ENCODE results near the gene SLCO1B3. TPM values are rescaled to one million over a fixed set of nuclear protein-coding genes. Genes with fewer than 3 reads are reported as not detected.

SLCO1B3 gene
- total RNA-seq, 1 donor from 2014 or later, result under 0.01 TPM

DNA sequence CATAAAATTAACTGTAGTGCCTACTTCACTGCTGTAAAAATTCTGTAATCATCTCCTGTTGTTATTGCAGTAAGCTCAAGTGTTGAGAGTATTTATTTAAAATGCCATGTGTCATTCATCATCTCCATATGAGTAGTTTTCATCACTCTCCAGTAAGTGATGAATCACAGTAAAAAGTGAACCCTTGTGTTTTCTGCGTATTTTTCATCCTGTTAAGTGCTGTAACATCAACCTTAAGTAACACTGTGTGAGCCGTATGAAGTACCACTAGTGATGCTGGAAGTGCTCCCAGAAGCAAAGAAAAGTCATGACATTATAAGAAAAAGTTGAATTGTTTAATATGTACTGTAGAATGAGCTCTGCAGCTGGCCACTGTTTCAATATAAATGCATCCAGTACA is 55.4 kb downstream of the SLCO1B3 start:
- no peak overlapping the region for H3K9ac ChIP-seq (ENCODE audit: low read depth in 1 of 3, low read length in 3 of 3)
- H3K9me3 ChIP-seq (ENCODE audit: control insufficient read depth in 3 of 3, low read length in 3 of 3), result no peaks in the 10 kb centered on the region
- no peak overlapping the region for H3K4me3 ChIP-seq (ENCODE audit: low read length in 3 of 3)
- H3K27me3 ChIP-seq (ENCODE audit: control insufficient read depth in 3 of 3, insufficient read depth in 3 of 3, low read length in 3 of 3), result no peaks in the 10 kb centered on the region
- no peak overlapping the region for H3K27ac ChIP-seq (ENCODE audit: low read depth, low read length)
- H3K4me1 ChIP-seq (ENCODE audit: control insufficient read depth in 3 of 3, insufficient read depth in 3 of 3, low read length in 3 of 3), result no peaks in the 10 kb centered on the region
- no peaks in the 10 kb centered on the region for H3K36me3 ChIP-seq (ENCODE audit: control insufficient read depth in 3 of 3, insufficient read depth in 3 of 3, low read length in 3 of 3)

DNA sequence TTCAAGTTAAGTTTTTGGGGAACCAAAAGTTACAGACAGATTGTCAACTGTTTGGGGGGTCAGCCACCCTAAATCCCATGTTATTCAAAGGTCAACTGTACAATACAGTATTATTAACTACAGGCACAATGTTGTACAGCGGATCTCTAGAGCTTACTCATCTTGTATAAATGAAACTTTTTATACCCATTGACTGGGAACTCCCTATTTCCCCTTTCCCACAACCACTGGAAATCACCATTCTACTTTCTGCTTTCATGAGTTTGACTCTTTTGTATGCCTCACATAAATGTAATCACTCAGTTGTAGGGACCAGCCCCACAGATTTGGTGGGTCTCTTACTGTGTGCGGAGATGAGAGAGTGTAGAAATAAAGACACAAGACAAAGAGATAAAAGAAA is 57.8 kb downstream of the SLCO1B3 start:
- Histone ChIP-seq H3K9me3 (ENCODE audit: control insufficient read depth in 3 of 3, low read length in 3 of 3) (no peaks in the 10 kb centered on the region), H3K27me3 (ENCODE audit: control insufficient read depth in 3 of 3, insufficient read depth in 3 of 3, low read length in 3 of 3) (no peaks in the 10 kb centered on the region), H3K27ac (ENCODE audit: low read depth, low read length) (no peak overlapping the region), H3K4me1 (ENCODE audit: control insufficient read depth in 3 of 3, insufficient read depth in 3 of 3, low read length in 3 of 3) (no peaks in the 10 kb centered on the region), H3K36me3 (ENCODE audit: control insufficient read depth in 3 of 3, insufficient read depth in 3 of 3, low read length in 3 of 3) (no peaks in the 10 kb centered on the region), H3K4me3 (ENCODE audit: low read length in 3 of 3) (no peak overlapping the region), H3K9ac (ENCODE audit: low read depth in 1 of 3, low read length in 3 of 3) (no peak overlapping the region)

DNA sequence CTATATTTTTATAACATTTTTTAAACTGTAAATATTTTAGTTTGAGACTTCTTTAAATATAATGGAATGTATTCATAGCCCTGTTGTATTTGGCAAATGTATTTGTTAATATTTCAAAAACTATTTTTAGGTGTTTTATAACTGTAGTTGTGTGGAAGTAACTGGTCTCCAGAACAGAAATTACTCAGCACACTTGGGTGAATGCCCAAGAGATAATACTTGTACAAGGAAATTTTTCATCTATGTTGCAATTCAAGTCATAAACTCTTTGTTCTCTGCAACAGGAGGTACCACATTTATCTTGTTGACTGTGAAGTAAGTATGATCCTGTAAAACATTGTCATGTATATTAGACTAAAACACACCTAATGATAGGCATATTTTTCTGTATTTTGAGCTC is 72.8 kb downstream of the SLCO1B3 start:
- Histone ChIP-seq H3K4me3 (ENCODE audit: low read length in 3 of 3) (no peak overlapping the region), H3K4me1 (ENCODE audit: control insufficient read depth in 3 of 3, insufficient read depth in 3 of 3, low read length in 3 of 3) (no peaks in the 10 kb centered on the region), H3K9ac (ENCODE audit: low read depth in 1 of 3, low read length in 3 of 3) (no peak overlapping the region), H3K9me3 (ENCODE audit: control insufficient read depth in 3 of 3, low read length in 3 of 3) (no peaks in the 10 kb centered on the region), H3K27me3 (ENCODE audit: control insufficient read depth in 3 of 3, insufficient read depth in 3 of 3, low read length in 3 of 3) (no peaks in the 10 kb centered on the region), H3K27ac (ENCODE audit: low read depth, low read length) (no peak overlapping the region), H3K36me3 (ENCODE audit: control insufficient read depth in 3 of 3, insufficient read depth in 3 of 3, low read length in 3 of 3) (no peaks in the 10 kb centered on the region)

DNA sequence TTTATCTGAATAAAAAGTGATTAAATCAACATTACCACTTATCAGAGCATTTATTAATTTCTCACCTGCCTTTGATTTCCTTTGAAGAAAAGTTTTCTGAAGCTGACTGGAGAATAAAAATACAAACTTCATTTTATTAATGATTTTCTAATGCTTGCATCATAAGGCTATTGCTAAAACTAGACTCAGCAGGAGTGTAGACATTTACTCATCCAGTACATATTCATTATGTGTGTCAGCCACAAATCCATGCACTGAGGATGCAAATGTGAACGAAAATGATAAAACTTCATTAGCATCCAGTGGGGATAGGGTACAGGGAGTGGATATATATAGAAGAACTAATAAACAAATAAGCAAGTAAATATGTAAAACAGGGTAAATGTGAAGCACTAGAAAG is 74.6 kb downstream of the SLCO1B3 start:
- Histone ChIP-seq H3K9ac (ENCODE audit: low read depth in 1 of 3, low read length in 3 of 3) (no peak overlapping the region), H3K27ac (ENCODE audit: low read depth, low read length) (no peak overlapping the region), H3K9me3 (ENCODE audit: control insufficient read depth in 3 of 3, low read length in 3 of 3) (no peaks in the 10 kb centered on the region), H3K36me3 (ENCODE audit: control insufficient read depth in 3 of 3, insufficient read depth in 3 of 3, low read length in 3 of 3) (no peaks in the 10 kb centered on the region), H3K4me1 (ENCODE audit: control insufficient read depth in 3 of 3, insufficient read depth in 3 of 3, low read length in 3 of 3) (no peaks in the 10 kb centered on the region), H3K27me3 (ENCODE audit: control insufficient read depth in 3 of 3, insufficient read depth in 3 of 3, low read length in 3 of 3) (no peaks in the 10 kb centered on the region), H3K4me3 (ENCODE audit: low read length in 3 of 3) (no peak overlapping the region)

DNA sequence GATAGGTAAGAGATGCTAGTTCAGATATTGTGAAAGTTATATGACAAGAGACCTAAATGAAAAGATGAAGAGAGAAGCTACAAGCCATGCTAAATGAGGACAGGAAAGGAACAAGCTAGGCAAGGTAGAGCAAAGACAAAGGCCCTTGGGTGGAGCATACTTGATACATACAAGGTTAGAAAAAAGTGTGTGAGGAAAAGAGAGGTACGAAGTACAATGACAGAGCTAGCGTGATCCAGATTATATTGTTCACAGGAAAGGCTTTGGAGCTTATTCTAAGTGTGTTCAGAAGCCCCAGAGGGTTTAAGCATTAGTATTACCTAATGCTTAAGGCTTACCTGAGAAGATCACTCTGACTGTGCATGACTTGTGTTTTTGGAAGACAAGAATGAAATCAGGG is 75.0 kb downstream of the SLCO1B3 start:
- no peaks in the 10 kb centered on the region for H3K36me3 ChIP-seq (ENCODE audit: control insufficient read depth in 3 of 3, insufficient read depth in 3 of 3, low read length in 3 of 3)
- no peak overlapping the region for H3K27ac ChIP-seq (ENCODE audit: low read depth, low read length)
- H3K4me1 ChIP-seq (ENCODE audit: control insufficient read depth in 3 of 3, insufficient read depth in 3 of 3, low read length in 3 of 3), result no peaks in the 10 kb centered on the region
- no peaks in the 10 kb centered on the region for H3K9me3 ChIP-seq (ENCODE audit: control insufficient read depth in 3 of 3, low read length in 3 of 3)
- H3K27me3 ChIP-seq (ENCODE audit: control insufficient read depth in 3 of 3, insufficient read depth in 3 of 3, low read length in 3 of 3), result no peaks in the 10 kb centered on the region
- no peak overlapping the region for H3K9ac ChIP-seq (ENCODE audit: low read depth in 1 of 3, low read length in 3 of 3)
- H3K4me3 ChIP-seq (ENCODE audit: low read length in 3 of 3), result no peak overlapping the region

DNA sequence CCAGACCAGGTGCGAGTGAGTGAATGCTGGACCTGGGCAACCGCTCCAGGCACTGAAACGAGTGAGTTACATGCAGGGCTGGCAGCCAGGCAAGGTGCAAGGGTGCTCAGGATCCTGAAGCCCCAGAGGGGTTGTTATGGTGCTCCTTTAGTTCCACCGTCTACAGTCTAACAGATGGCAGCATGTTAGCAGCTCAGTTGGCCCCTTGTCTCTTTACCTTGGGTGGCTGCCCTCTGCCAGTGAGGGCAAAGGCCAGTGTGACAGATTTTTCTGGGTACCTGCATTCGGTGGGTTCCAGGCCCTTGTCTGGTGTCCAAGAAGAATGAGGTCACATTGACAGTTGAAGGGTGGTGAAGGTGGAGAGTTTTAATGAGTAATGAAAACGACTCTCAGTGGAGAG is 106.8 kb downstream of the SLCO1B3 start:
- H3K9ac ChIP-seq (ENCODE audit: low read depth in 1 of 3, low read length in 3 of 3), result no peak overlapping the region
- H3K4me3 ChIP-seq (ENCODE audit: low read length in 3 of 3), result no peak overlapping the region
- H3K27me3 ChIP-seq (ENCODE audit: control insufficient read depth in 3 of 3, insufficient read depth in 3 of 3, low read length in 3 of 3), result no peaks in the 10 kb centered on the region
- peaks cover 0 to 3% (median 2%) of the 10 kb centered on the region in 3 donors for H3K9me3 ChIP-seq (ENCODE audit: control insufficient read depth in 3 of 3, low read length in 3 of 3)
- no peaks in the 10 kb centered on the region for H3K36me3 ChIP-seq (ENCODE audit: control insufficient read depth in 3 of 3, insufficient read depth in 3 of 3, low read length in 3 of 3)
- no peak overlapping the region for H3K27ac ChIP-seq (ENCODE audit: low read depth, low read length)
- H3K4me1 ChIP-seq (ENCODE audit: control insufficient read depth in 3 of 3, insufficient read depth in 3 of 3, low read length in 3 of 3), result no peaks in the 10 kb centered on the region

DNA sequence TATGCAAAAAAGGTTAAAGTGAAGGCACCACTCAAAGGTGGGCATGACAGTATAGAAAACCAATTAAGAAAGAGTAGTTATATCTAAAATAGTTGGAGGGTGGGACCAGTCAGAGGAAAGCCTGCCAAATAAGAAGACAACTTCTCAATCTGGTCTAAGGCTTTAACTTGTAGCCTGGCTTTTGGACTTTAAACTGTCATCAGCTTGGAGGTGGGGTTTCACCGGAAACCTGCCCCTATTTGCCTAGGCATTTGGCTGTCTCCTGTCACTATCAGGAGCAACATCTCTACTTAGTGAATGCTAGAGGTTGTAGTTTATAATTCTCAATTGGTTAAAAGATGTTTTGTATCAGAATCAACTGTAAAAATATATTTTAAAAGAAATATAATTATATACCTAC is 107.3 kb downstream of the SLCO1B3 start:
- Histone ChIP-seq H3K9me3 (ENCODE audit: control insufficient read depth in 3 of 3, low read length in 3 of 3) (peaks cover 0 to 3% (median 2%) of the 10 kb centered on the region in 3 donors), H3K4me3 (ENCODE audit: low read length in 3 of 3) (no peak overlapping the region), H3K36me3 (ENCODE audit: control insufficient read depth in 3 of 3, insufficient read depth in 3 of 3, low read length in 3 of 3) (no peaks in the 10 kb centered on the region), H3K4me1 (ENCODE audit: control insufficient read depth in 3 of 3, insufficient read depth in 3 of 3, low read length in 3 of 3) (no peaks in the 10 kb centered on the region), H3K9ac (ENCODE audit: low read depth in 1 of 3, low read length in 3 of 3) (no peak overlapping the region), H3K27me3 (ENCODE audit: control insufficient read depth in 3 of 3, insufficient read depth in 3 of 3, low read length in 3 of 3) (no peaks in the 10 kb centered on the region), H3K27ac (ENCODE audit: low read depth, low read length) (no peak overlapping the region)

DNA sequence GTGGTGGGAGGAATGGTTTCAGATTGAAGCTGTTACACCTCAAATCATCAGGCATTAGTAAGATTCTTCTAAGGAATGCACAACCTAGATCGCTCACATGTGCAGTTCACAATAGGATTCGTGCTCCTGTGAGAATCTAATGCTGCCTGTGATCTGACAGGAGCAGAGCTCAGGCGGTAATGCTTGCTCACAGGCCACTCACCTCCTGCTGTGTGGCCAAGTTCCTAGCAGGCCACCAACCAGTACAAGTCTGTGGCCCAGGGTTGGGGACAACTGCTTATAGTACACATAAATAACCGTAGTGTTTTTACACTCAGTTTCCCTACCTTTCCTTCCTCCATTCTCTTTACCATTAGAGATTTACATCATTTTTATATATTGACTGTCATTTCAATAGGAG is 121.4 kb downstream of the SLCO1B3 start:
- Histone ChIP-seq H3K27me3 (ENCODE audit: control insufficient read depth in 3 of 3, insufficient read depth in 3 of 3, low read length in 3 of 3) (no peaks in the 10 kb centered on the region), H3K4me3 (ENCODE audit: low read length in 3 of 3) (no peak overlapping the region), H3K36me3 (ENCODE audit: control insufficient read depth in 3 of 3, insufficient read depth in 3 of 3, low read length in 3 of 3) (no peaks in the 10 kb centered on the region), H3K27ac (ENCODE audit: low read depth, low read length) (no peak overlapping the region), H3K9ac (ENCODE audit: low read depth in 1 of 3, low read length in 3 of 3) (no peak overlapping the region), H3K4me1 (ENCODE audit: control insufficient read depth in 3 of 3, insufficient read depth in 3 of 3, low read length in 3 of 3) (no peaks in the 10 kb centered on the region), H3K9me3 (ENCODE audit: control insufficient read depth in 3 of 3, low read length in 3 of 3) (no peaks in the 10 kb centered on the region)

DNA sequence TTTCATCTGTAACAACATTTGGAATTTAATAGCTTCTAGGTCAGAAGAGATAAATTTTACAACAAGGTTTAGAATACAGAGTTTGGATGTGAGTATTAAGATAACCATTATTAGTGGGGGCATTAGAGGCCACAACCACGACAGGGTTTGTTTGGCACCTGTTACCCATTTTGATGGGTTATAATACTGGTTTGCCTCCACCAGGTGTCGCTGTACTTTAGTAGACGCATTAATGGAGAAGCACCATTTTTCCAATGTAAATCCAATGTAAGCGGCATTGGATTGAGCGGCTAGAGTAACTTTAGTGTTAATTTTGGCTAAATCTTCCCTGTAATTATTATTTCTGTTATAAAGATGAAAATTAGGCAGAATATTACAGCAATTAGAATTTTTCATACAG is 136.2 kb downstream of the SLCO1B3 start:
- no peaks in the 10 kb centered on the region for H3K9me3 ChIP-seq (ENCODE audit: control insufficient read depth in 3 of 3, low read length in 3 of 3)
- H3K4me1 ChIP-seq (ENCODE audit: control insufficient read depth in 3 of 3, insufficient read depth in 3 of 3, low read length in 3 of 3), result no peaks in the 10 kb centered on the region
- no peak overlapping the region for H3K9ac ChIP-seq (ENCODE audit: low read depth in 1 of 3, low read length in 3 of 3)
- H3K27me3 ChIP-seq (ENCODE audit: control insufficient read depth in 3 of 3, insufficient read depth in 3 of 3, low read length in 3 of 3), result no peaks in the 10 kb centered on the region
- H3K4me3 ChIP-seq (ENCODE audit: low read length in 3 of 3), result no peak overlapping the region
- no peak overlapping the region for H3K27ac ChIP-seq (ENCODE audit: low read depth, low read length)
- H3K36me3 ChIP-seq (ENCODE audit: control insufficient read depth in 3 of 3, insufficient read depth in 3 of 3, low read length in 3 of 3), result no peaks in the 10 kb centered on the region

DNA sequence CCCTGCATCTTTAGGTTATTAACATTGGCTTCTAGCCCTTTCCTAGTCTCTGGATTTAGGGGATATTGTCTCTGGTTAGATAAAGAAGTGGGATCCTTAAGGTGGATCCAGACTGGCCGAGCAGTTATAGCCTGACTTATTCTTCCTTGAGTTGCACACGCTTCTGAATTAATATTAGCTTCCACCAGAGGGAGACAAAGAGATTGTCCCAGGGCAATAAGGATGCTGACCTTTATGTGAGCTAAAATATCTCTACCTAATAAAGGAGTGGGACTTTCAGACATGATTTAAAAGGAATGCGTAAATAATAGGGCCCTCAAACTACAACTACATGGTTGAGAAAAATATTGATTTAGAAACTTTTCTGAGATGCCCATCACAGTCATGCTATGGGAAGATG is 139.7 kb downstream of the SLCO1B3 start:
- no peaks in the 10 kb centered on the region for H3K9me3 ChIP-seq (ENCODE audit: control insufficient read depth in 3 of 3, low read length in 3 of 3)
- no peak overlapping the region for H3K4me3 ChIP-seq (ENCODE audit: low read length in 3 of 3)
- H3K36me3 ChIP-seq (ENCODE audit: control insufficient read depth in 3 of 3, insufficient read depth in 3 of 3, low read length in 3 of 3), result no peaks in the 10 kb centered on the region
- H3K4me1 ChIP-seq (ENCODE audit: control insufficient read depth in 3 of 3, insufficient read depth in 3 of 3, low read length in 3 of 3), result no peaks in the 10 kb centered on the region
- no peak overlapping the region for H3K9ac ChIP-seq (ENCODE audit: low read depth in 1 of 3, low read length in 3 of 3)
- no peaks in the 10 kb centered on the region for H3K27me3 ChIP-seq (ENCODE audit: control insufficient read depth in 3 of 3, insufficient read depth in 3 of 3, low read length in 3 of 3)
- H3K27ac ChIP-seq (ENCODE audit: low read depth, low read length), result no peak overlapping the region

DNA sequence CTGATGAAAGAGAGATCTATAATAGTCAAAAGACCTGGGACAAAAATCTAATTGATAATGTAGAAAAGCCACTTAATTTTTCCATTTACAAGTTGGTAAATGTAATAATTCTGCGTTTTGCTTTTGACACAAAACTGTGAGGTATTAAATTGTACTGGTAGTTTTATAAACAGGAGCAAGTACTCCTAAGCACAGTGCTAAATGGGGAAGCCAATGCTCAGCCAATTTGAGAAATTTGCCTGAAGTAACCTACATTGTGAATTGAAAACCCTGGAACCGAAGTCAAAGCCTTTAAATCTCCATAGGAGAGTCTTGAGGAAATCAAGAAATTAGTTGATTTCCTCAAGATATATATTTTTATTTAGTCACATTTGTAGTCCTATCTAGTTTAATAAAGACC is 152.8 kb downstream of the SLCO1B3 start:
- H3K27me3 ChIP-seq (ENCODE audit: control insufficient read depth in 3 of 3, insufficient read depth in 3 of 3, low read length in 3 of 3), result no peaks in the 10 kb centered on the region
- no peaks in the 10 kb centered on the region for H3K36me3 ChIP-seq (ENCODE audit: control insufficient read depth in 3 of 3, insufficient read depth in 3 of 3, low read length in 3 of 3)
- no peak overlapping the region for H3K27ac ChIP-seq (ENCODE audit: low read depth, low read length)
- H3K4me3 ChIP-seq (ENCODE audit: low read length in 3 of 3), result no peak overlapping the region
- no peaks in the 10 kb centered on the region for H3K9me3 ChIP-seq (ENCODE audit: control insufficient read depth in 3 of 3, low read length in 3 of 3)
- no peak overlapping the region for H3K9ac ChIP-seq (ENCODE audit: low read depth in 1 of 3, low read length in 3 of 3)
- no peaks in the 10 kb centered on the region for H3K4me1 ChIP-seq (ENCODE audit: control insufficient read depth in 3 of 3, insufficient read depth in 3 of 3, low read length in 3 of 3)

Measured in skeletal muscle tissue (tissue), 4 donors.